Fibroblast of lung (primary cell): ENCODE measurements around the gene VWA5B1. TPM values are rescaled to one million over a fixed set of nuclear protein-coding genes. Genes with fewer than 3 reads are reported as not detected.
A peak's percentile ranks its signal among the peaks of the same experiment; 100 is the strongest.

ENCODE experiments used
- DNase-seq, 2 donors: peaks; one replicate each; pipeline versions ENCODE4 v3.0.0 to v3.0.0-alpha.2; 2010; ENCODE audit warnings: low read depth in 2 of 2
- H2AFZ ChIP-seq: 2 replicates; pipeline ENCODE4 v1.5.1; 2012; ENCODE audit warnings: low read length, control low read depth, inconsistent platforms
- H3K27ac ChIP-seq: 2 replicates; pipeline ENCODE4 v1.5.1; 2011; ENCODE audit warnings: low read length, control low read depth; ENCODE audit not compliant: insufficient read depth
- H3K27me3 ChIP-seq: 2 replicates; pipeline ENCODE4 v1.5.1; 2011; ENCODE audit warnings: mild to moderate bottlenecking, low read length; ENCODE audit not compliant: control insufficient read depth, insufficient read depth
- H3K36me3 ChIP-seq: 2 replicates; pipeline ENCODE4 v1.5.1; 2011; ENCODE audit warnings: low read length; ENCODE audit not compliant: control insufficient read depth, insufficient read depth
- H3K4me1 ChIP-seq: 2 replicates; pipeline ENCODE4 v1.5.1; 2011; ENCODE audit warnings: low read length; ENCODE audit not compliant: control insufficient read depth, insufficient read depth; ENCODE audit errors: extremely low read depth
- H3K4me2 ChIP-seq: 2 replicates; pipeline ENCODE4 v1.5.1; 2011; ENCODE audit warnings: low read length, control low read depth; ENCODE audit not compliant: insufficient read depth; ENCODE audit errors: extremely low read depth
- H3K4me3 ChIP-seq, 4 experiments: fragments of 200-600 bp in 1 of 4; sonication (generic) in 1 of 4; replicated peaks in 1 of 4; 2 replicates each; pipeline ENCODE4 v1.5.1; 2011 to 2016; ENCODE audit warnings: low read length in 4 of 4, low read depth in 3 of 4, mild to moderate bottlenecking in 3 of 4, control low read depth in 2 of 4, inconsistent platforms in 1 of 4, mixed read lengths in 1 of 4; ENCODE audit not compliant: insufficient read depth in 1 of 4; ENCODE audit errors: control extremely low read depth in 1 of 4
- H3K79me2 ChIP-seq: 2 replicates; pipeline ENCODE4 v1.5.1; 2012; ENCODE audit warnings: mild to moderate bottlenecking, low read length, inconsistent platforms; ENCODE audit not compliant: control insufficient read depth, insufficient read depth
- H3K9ac ChIP-seq: 2 replicates; pipeline ENCODE4 v1.5.1; 2011; ENCODE audit warnings: mild to moderate bottlenecking, low read length, control low read depth; ENCODE audit not compliant: insufficient read depth
- H3K9me3 ChIP-seq: 2 replicates; pipeline ENCODE4 v1.5.1; 2012; ENCODE audit warnings: low read depth, low read length; ENCODE audit not compliant: control insufficient read depth, insufficient read depth
- H4K20me1 ChIP-seq: 2 replicates; pipeline ENCODE4 v1.5.1; 2011; ENCODE audit warnings: low read length; ENCODE audit not compliant: control insufficient read depth, insufficient read depth; ENCODE audit errors: extremely low read depth
- EZH2 ChIP-seq: IDR thresholded peaks from 2 replicates; pipeline ENCODE4 v1.5.1; 2012; ENCODE audit warnings: low read length, control low read depth, mild to moderate bottlenecking; ENCODE audit errors: missing control alignments
- polyA plus RNA-seq, 2 donors: library from polyadenylated mRNA; depleted of rRNA in 1 of 2; stranded (reverse) in 1 of 2; unstranded in 1 of 2; fragments of >200 nt; gene quantifications; 2 replicates each; pipeline ENCODE4 v1.2.1, GENCODE V29; 2011 to 2012; ENCODE audit warnings: missing spikeins in 1 of 2
- total RNA-seq: library from RNA; depleted of rRNA; stranded (reverse); fragments of >200 nt; gene quantifications from 2 replicates; pipeline ENCODE4 v1.2.1, GENCODE V29; 2014
- TF ChIP-seq, protein P1 (sequence below), 2 donors: IDR thresholded peaks in 1 of 2; conservative IDR thresholded peaks in 1 of 2; 1 replicate in 1 of 2; 2 replicates in 1 of 2; pipeline ENCODE4 v1.5.1; 2011 to 2012; ENCODE audit warnings: low read length in 2 of 2, control low read depth in 1 of 2, inconsistent platforms in 1 of 2, low read depth in 1 of 2, mild to moderate bottlenecking in 1 of 2

VWA5B1 gene
- total and polyA plus RNA-seq, 2 donors (not counting 1 experiment from before 2014, with no cell fraction given) = not detected

GRCh38 chr1:20281801-20282200 lies 8.9 kb upstream of the VWA5B1 start:
- DNase-seq = peak; percentile 31 to 90

GRCh38 chr1:20282533-20282932 lies 8.1 kb upstream of the VWA5B1 start:
- no peak for TF ChIP-seq EZH2
- H3K27me3 ChIP-seq = no peaks in the 10 kb centered on the region
- H3K27ac ChIP-seq = no peak overlapping the region
- no peaks in the 10 kb centered on the region for H3K9me3 ChIP-seq
- H4K20me1 ChIP-seq = no peaks in the 10 kb centered on the region
- H3K79me2 ChIP-seq = no peaks in the 10 kb centered on the region
- H3K36me3 ChIP-seq = no peaks in the 10 kb centered on the region
- no peak overlapping the region for H3K4me2 ChIP-seq
- no peak overlapping the region for H2AFZ ChIP-seq
- no peak overlapping the region for H3K9ac ChIP-seq
- H3K4me3 ChIP-seq = no peak overlapping the region
- no peak for DNase-seq
- peaks cover 8% of the 10 kb centered on the region for H3K4me1 ChIP-seq

More at GRCh38 chr1:20281801-20282200, 8.9 kb upstream of the VWA5B1 start:
- Histone ChIP-seq H3K27ac (no peak overlapping the region), H3K4me3 (no peak overlapping the region), H3K79me2 (no peaks in the 10 kb centered on the region), H2AFZ (no peak overlapping the region), H3K4me1 (peaks cover 8% of the 10 kb centered on the region), H3K36me3 (no peaks in the 10 kb centered on the region), H3K27me3 (no peaks in the 10 kb centered on the region), H4K20me1 (no peaks in the 10 kb centered on the region), H3K9ac (no peak overlapping the region), H3K4me2 (no peak overlapping the region), H3K9me3 (no peaks in the 10 kb centered on the region)
- no peak for TF ChIP-seq EZH2
- TF ChIP-seq, protein P1, sequence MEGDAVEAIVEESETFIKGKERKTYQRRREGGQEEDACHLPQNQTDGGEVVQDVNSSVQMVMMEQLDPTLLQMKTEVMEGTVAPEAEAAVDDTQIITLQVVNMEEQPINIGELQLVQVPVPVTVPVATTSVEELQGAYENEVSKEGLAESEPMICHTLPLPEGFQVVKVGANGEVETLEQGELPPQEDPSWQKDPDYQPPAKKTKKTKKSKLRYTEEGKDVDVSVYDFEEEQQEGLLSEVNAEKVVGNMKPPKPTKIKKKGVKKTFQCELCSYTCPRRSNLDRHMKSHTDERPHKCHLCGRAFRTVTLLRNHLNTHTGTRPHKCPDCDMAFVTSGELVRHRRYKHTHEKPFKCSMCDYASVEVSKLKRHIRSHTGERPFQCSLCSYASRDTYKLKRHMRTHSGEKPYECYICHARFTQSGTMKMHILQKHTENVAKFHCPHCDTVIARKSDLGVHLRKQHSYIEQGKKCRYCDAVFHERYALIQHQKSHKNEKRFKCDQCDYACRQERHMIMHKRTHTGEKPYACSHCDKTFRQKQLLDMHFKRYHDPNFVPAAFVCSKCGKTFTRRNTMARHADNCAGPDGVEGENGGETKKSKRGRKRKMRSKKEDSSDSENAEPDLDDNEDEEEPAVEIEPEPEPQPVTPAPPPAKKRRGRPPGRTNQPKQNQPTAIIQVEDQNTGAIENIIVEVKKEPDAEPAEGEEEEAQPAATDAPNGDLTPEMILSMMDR (conservative IDR thresholded peaks at IDR 0.05 in 1 of 2, IDR thresholded peaks at IDR 0.05 in 1 of 2; ENCODE audit: low read depth in 1 of 2, low read length in 2 of 2) = no peak

GRCh38 chr1:20284046-20284445 lies 6.6 kb upstream of the VWA5B1 start:
- DNase-seq = no peak
- no peak for TF ChIP-seq EZH2
- TF ChIP-seq, protein P1 (conservative IDR thresholded peaks at IDR 0.05 in 1 of 2, IDR thresholded peaks at IDR 0.05 in 1 of 2; ENCODE audit: low read depth in 1 of 2, low read length in 2 of 2) = no peak
- no peak overlapping the region for H3K4me3 ChIP-seq
- H3K79me2 ChIP-seq = no peaks in the 10 kb centered on the region
- no peak overlapping the region for H3K27ac ChIP-seq
- H3K4me1 ChIP-seq = peaks cover 8% of the 10 kb centered on the region
- no peaks in the 10 kb centered on the region for H3K9me3 ChIP-seq
- H4K20me1 ChIP-seq = no peaks in the 10 kb centered on the region
- H2AFZ ChIP-seq = no peak overlapping the region
- no peaks in the 10 kb centered on the region for H3K36me3 ChIP-seq
- H3K27me3 ChIP-seq = no peaks in the 10 kb centered on the region
- no peak overlapping the region for H3K4me2 ChIP-seq
- no peak overlapping the region for H3K9ac ChIP-seq
